Activated CD8-positive, alpha-beta T cell treated with anti-CD3 and anti-CD28 coated beads, Interleukin-2, amount 10 ng/mL, durations not matched to agents 7 days and 5 days (primary cell): ENCODE data around the gene MMP15. TPM values are rescaled to one million over a fixed set of nuclear protein-coding genes. Genes with fewer than 3 reads are reported as not detected.
A peak's percentile ranks its signal among the peaks of the same experiment; 100 is the strongest.
"Not testable (repeated sequence)": the region's sequence is repeated elsewhere in the genome, so short reads cannot be mapped to it uniquely, and the experiment has no call there.

Experiments used
- ATAC-seq: fragments of 150-1000 bp; cut with Tn5 transposase; one replicate; pipeline ENCODE4 v1.10.0; 2021; ENCODE audit warnings: moderate library complexity
- CTCF ChIA-PET: fragments of 350-600 bp; sonication (Branson Sonifier 250); formaldehyde crosslinking; loops from one replicate; lab custom pipeline; 2021; ENCODE audit warnings: antibody characterized with exemption; lab: Charles Lee
- POLR2A ChIA-PET: fragments of 350-600 bp; sonication (Branson Sonifier 250); formaldehyde crosslinking; loops from one replicate; lab custom pipeline; 2021; ENCODE audit warnings: antibody characterized with exemption; lab: Charles Lee
- DNase-seq: peaks from one replicate; pipeline ENCODE4 v3.0.0-alpha.2; 2020
- H3K27ac Mint-ChIP-seq: one replicate; pipeline ENCODE4 v1.8.0; 2021; ENCODE audit warnings: mild to moderate bottlenecking, mixed read lengths
- H3K27me3 Mint-ChIP-seq: one replicate; pipeline ENCODE4 v1.8.0; 2021; ENCODE audit warnings: low read depth, mixed read lengths
- H3K36me3 Mint-ChIP-seq: one replicate; pipeline ENCODE4 v1.8.0; 2021; ENCODE audit warnings: low read depth, mixed read lengths
- H3K4me1 Mint-ChIP-seq: one replicate; pipeline ENCODE4 v1.8.0; 2021; ENCODE audit warnings: low read depth, mixed read lengths
- H3K4me3 Mint-ChIP-seq: one replicate; pipeline ENCODE4 v1.8.0; 2021; ENCODE audit warnings: mild to moderate bottlenecking, mixed read lengths
- H3K9me3 Mint-ChIP-seq: one replicate; pipeline ENCODE4 v1.8.0; 2022; ENCODE audit warnings: mixed read lengths; ENCODE audit not compliant: insufficient read depth
- total RNA-seq, 2 experiments: library from RNA; stranded (reverse); gene quantifications; one replicate each; pipeline ENCODE4 v1.2.3, GENCODE V29; 2021

MMP15 gene
- total RNA-seq, 2 experiments from 2014 or later = 0.50 to 0.61 TPM

- Mint-ChIP-seq H3K9me3 (no peaks in the 10 kb centered on the region), H3K36me3 (no peaks in the 10 kb centered on the region), H3K27me3 (peaks cover 4% of the 10 kb centered on the region), H3K4me3 (no peak overlapping the region), H3K27ac (no peak overlapping the region), H3K4me1 (peaks cover 5% of the 10 kb centered on the region)
- ATAC-seq (no peak), DNase-seq (no peak)
- ChIA-PET POLR2A (no interaction called here), CTCF (no interaction called here)
These were observed 61.8 kb downstream of the MMP15 start for GRCh38 chr16:58087209-58087913.

GRCh38 chr16:58088091-58088490 lies 62.5 kb downstream of the MMP15 start:
- Mint-ChIP-seq H3K9me3 (no peaks in the 10 kb centered on the region), H3K4me3 (no peak overlapping the region), H3K4me1 (peaks cover 5% of the 10 kb centered on the region), H3K27ac (no peak overlapping the region), H3K36me3 (no peaks in the 10 kb centered on the region), H3K27me3 (peaks cover 5% of the 10 kb centered on the region)
- ATAC-seq (no peak), DNase-seq (no peak)
- ChIA-PET POLR2A (interaction anchor here (0.7 kb wide), 1 partner anchor 345 kb away, joined by 5 read pairs; no protein-coding TSS in a partner anchor), CTCF (no interaction called here)

- CTCF ChIA-PET, ATAC-seq, H3K27me3 Mint-ChIP-seq, H3K36me3 Mint-ChIP-seq, H3K4me3 Mint-ChIP-seq, H3K27ac Mint-ChIP-seq, H3K9me3 Mint-ChIP-seq, DNase-seq, POLR2A ChIA-PET: not testable (repeated sequence)
- H3K4me1 Mint-ChIP-seq = peaks cover 12% of the 10 kb centered on the region
These were observed 64.8 kb downstream of the MMP15 start for GRCh38 chr16:58090396-58090795.

GRCh38 chr16:58094026-58094425 lies 68.5 kb downstream of the MMP15 start:
- no peaks in the 10 kb centered on the region for H3K36me3 Mint-ChIP-seq

GRCh38 chr16:58094791-58095574 lies 69.4 kb downstream of the MMP15 start:
- Mint-ChIP-seq H3K27ac (peak overlapping the region; percentile 32), H3K36me3 (no peaks in the 10 kb centered on the region), H3K4me1 (peaks cover 17% of the 10 kb centered on the region), H3K4me3 (no peak overlapping the region), H3K27me3 (peaks cover 6% of the 10 kb centered on the region), H3K9me3 (no peaks in the 10 kb centered on the region)
- ChIA-PET CTCF (no interaction called here), POLR2A (no interaction called here)
- ATAC-seq = peak; percentile 43
- DNase-seq = peak; percentile 51

More at GRCh38 chr16:58094026-58094425, 68.5 kb downstream of the MMP15 start:
- no peaks in the 10 kb centered on the region for H3K9me3 Mint-ChIP-seq
- H3K4me1 Mint-ChIP-seq = peaks cover 20% of the 10 kb centered on the region
- DNase-seq (no peak), ATAC-seq (no peak)
- no peak overlapping the region for H3K4me3 Mint-ChIP-seq
- no peak overlapping the region for H3K27ac Mint-ChIP-seq
- ChIA-PET POLR2A (no interaction called here), CTCF (no interaction called here)
- H3K27me3 Mint-ChIP-seq = peaks cover 5% of the 10 kb centered on the region

GRCh38 chr16:58095575-58095960 lies 70.0 kb downstream of the MMP15 start:
- POLR2A ChIA-PET, H3K4me3 Mint-ChIP-seq, H3K36me3 Mint-ChIP-seq, H3K27me3 Mint-ChIP-seq, ATAC-seq, H3K9me3 Mint-ChIP-seq, DNase-seq: not testable (repeated sequence)
- CTCF ChIA-PET = interaction anchor here (3.1 kb wide), 1 partner anchor 12 kb away, joined by 11 read pairs; no protein-coding TSS in a partner anchor
- Mint-ChIP-seq H3K4me1 (peaks cover 21% of the 10 kb centered on the region), H3K27ac (peak overlapping the region; percentile 32)

- Mint-ChIP-seq H3K9me3 (no peaks in the 10 kb centered on the region), H3K27ac (no peak overlapping the region), H3K36me3 (no peaks in the 10 kb centered on the region), H3K27me3 (peaks cover 6% of the 10 kb centered on the region), H3K4me3 (no peak overlapping the region), H3K4me1 (peaks cover 28% of the 10 kb centered on the region)
- no peak for ATAC-seq
- DNase-seq = no peak
- CTCF ChIA-PET = interaction anchor here (1.2 to 3.1 kb wide), 2 partner anchors 11 to 33 kb away, joined by 5 to 11 read pairs; partner anchors contain the start of gene CFAP20
- POLR2A ChIA-PET = no interaction called here
These were observed 70.7 kb downstream of the MMP15 start for GRCh38 chr16:58096249-58096648.

Other genes starting within 250 kb of the MMP15 start
- under 1 TPM in 1 of 2 experiments, not detected in 1; 0.53 TPM for gene KIFC3, start 223.3 kb upstream of the MMP15 start, total RNA-seq
- not detected for gene CNGB1, start 54.6 kb upstream of the MMP15 start, total RNA-seq
- 10 to 100 TPM; 16.6 to 17.0 TPM for gene ZNF319, start 25.1 kb upstream of the MMP15 start, total RNA-seq
- gene USB1, start 24.3 kb upstream of the MMP15 start, total RNA-seq = 10 to 100 TPM; 67.0 to 68.6 TPM
- 10 to 100 TPM; 48.1 to 48.4 TPM for gene CFAP20, start 103.6 kb downstream of the MMP15 start, total RNA-seq
- 10 to 100 TPM; 62.2 to 67.1 TPM for gene CSNK2A2, start 172.4 kb downstream of the MMP15 start, total RNA-seq